ENCODE data around the gene P2RY8. TPM values are rescaled to one million over a fixed set of nuclear protein-coding genes. Genes with fewer than 3 reads are reported as not detected.
"Not testable (repeated sequence)": the region's sequence is repeated elsewhere in the genome, so short reads cannot be mapped to it uniquely, and the experiment has no call there.

P2RY8 gene
- total RNA-seq, 2 experiments from 2014 or later: 27.5 to 28.3 TPM

GRCh38 chrX:1434871-1435240 is 102.1 kb downstream of the P2RY8 start:
- intact Hi-C loops (cut with micrococcal nuclease): no loop called here
- TF ChIP-seq CTCF (IDR thresholded peaks at IDR 0.05): no peak
- CTCF ChIA-PET: no interaction called here

GRCh38 chrX:1433646-1434357 is 103.2 kb downstream of the P2RY8 start:
- Mint-ChIP-seq H3K36me3 (ENCODE audit: low read depth) (peaks cover 38% of the 10 kb centered on the region), H3K27me3 (no peaks in the 10 kb centered on the region), H3K4me3 (no peak overlapping the region), H3K27ac (no peak overlapping the region), H3K4me1 (ENCODE audit: low read depth) (no peaks in the 10 kb centered on the region), H3K9me3 (no peaks in the 10 kb centered on the region)
- DNase-seq (no peak), ATAC-seq (no peak)
- CTCF ChIA-PET: no interaction called here
- POLR2A ChIA-PET: no interaction called here
- TF ChIP-seq CTCF (IDR thresholded peaks at IDR 0.05): no peak
- intact Hi-C loops (cut with micrococcal nuclease): no loop called here

More at GRCh38 chrX:1434871-1435240, 102.1 kb downstream of the P2RY8 start:
- POLR2A ChIA-PET: no interaction called here
- no peak overlapping the region for H3K4me3 Mint-ChIP-seq
- no peak overlapping the region for H3K27ac Mint-ChIP-seq
- ATAC-seq (no peak), DNase-seq (peak; percentile 1)
- no peaks in the 10 kb centered on the region for H3K4me1 Mint-ChIP-seq (ENCODE audit: low read depth)
- peaks cover 47% of the 10 kb centered on the region for H3K36me3 Mint-ChIP-seq (ENCODE audit: low read depth)
- no peaks in the 10 kb centered on the region for H3K9me3 Mint-ChIP-seq
- no peaks in the 10 kb centered on the region for H3K27me3 Mint-ChIP-seq

- CTCF ChIA-PET: no interaction called here
- H3K4me1 Mint-ChIP-seq (ENCODE audit: low read depth): no peaks in the 10 kb centered on the region
- POLR2A ChIA-PET: no interaction called here
- H3K9me3 Mint-ChIP-seq: no peaks in the 10 kb centered on the region
- no peak overlapping the region for H3K27ac Mint-ChIP-seq
- peaks cover 23% of the 10 kb centered on the region for H3K36me3 Mint-ChIP-seq (ENCODE audit: low read depth)
- ATAC-seq (peak; percentile 67), DNase-seq (peak; percentile 46)
- no peak for TF ChIP-seq CTCF (IDR thresholded peaks at IDR 0.05)
- intact Hi-C loops (cut with micrococcal nuclease): no loop called here
- H3K4me3 Mint-ChIP-seq: no peak overlapping the region
- H3K27me3 Mint-ChIP-seq: no peaks in the 10 kb centered on the region
Observed at GRCh38 chrX:1430451-1430850, 106.5 kb downstream of the P2RY8 start.

- intact Hi-C loops (cut with micrococcal nuclease): no loop called here
Observed at GRCh38 chrX:1427756-1428155, 109.2 kb downstream of the P2RY8 start.

GRCh38 chrX:1426321-1426720 is 110.7 kb downstream of the P2RY8 start:
- H3K36me3 Mint-ChIP-seq (ENCODE audit: low read depth): peaks cover 49% of the 10 kb centered on the region
- POLR2A ChIA-PET; H3K27ac Mint-ChIP-seq; ATAC-seq; CTCF ChIA-PET; H3K4me3 Mint-ChIP-seq; intact Hi-C loops (cut with micrococcal nuclease); H3K27me3 Mint-ChIP-seq; DNase-seq; H3K4me1 Mint-ChIP-seq (ENCODE audit: low read depth): not testable (repeated sequence)
- peaks cover 22% of the 10 kb centered on the region for H3K9me3 Mint-ChIP-seq

More at GRCh38 chrX:1427756-1428155, 109.2 kb downstream of the P2RY8 start:
- DNase-seq (no peak), ATAC-seq (no peak)
- no peak for TF ChIP-seq CTCF (IDR thresholded peaks at IDR 0.05)
- Mint-ChIP-seq H3K27ac (no peak overlapping the region), H3K27me3 (no peaks in the 10 kb centered on the region), H3K4me1 (ENCODE audit: low read depth) (no peaks in the 10 kb centered on the region), H3K4me3 (no peak overlapping the region), H3K9me3 (peaks cover 14% of the 10 kb centered on the region), H3K36me3 (ENCODE audit: low read depth) (peaks cover 41% of the 10 kb centered on the region)
- CTCF ChIA-PET: no interaction called here
- POLR2A ChIA-PET: no interaction called here

Data from activated CD8-positive, alpha-beta T cell treated with anti-CD3 and anti-CD28 coated beads for 36 hours (primary cell).